ENCODE measurements around the gene OBSCN.

Gene OBSCN

GRCh38 chr1:228320394-228320793, 112.5 kb downstream of the OBSCN start:
- no peak for DNase-seq (ENCODE audit: low read depth)

DNA sequence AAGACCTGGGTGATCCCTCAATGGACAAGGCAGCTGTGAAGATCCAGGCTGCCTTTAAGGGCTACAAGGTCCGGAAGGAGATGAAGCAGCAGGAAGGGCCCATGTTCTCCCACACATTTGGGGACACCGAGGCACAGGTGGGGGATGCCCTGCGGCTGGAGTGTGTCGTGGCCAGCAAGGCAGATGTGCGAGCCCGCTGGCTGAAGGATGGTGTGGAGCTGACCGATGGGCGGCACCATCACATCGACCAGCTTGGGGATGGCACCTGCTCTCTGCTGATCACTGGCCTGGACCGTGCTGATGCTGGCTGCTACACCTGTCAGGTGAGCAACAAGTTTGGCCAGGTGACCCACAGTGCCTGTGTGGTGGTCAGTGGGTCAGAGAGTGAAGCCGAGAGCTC, 113.6 kb downstream of the OBSCN start:
- DNase-seq (ENCODE audit: low read depth): no peak

GRCh38 chr1:228321895-228322294, 114.1 kb downstream of the OBSCN start:
- DNase-seq (ENCODE audit: low read depth): no peak

DNA sequence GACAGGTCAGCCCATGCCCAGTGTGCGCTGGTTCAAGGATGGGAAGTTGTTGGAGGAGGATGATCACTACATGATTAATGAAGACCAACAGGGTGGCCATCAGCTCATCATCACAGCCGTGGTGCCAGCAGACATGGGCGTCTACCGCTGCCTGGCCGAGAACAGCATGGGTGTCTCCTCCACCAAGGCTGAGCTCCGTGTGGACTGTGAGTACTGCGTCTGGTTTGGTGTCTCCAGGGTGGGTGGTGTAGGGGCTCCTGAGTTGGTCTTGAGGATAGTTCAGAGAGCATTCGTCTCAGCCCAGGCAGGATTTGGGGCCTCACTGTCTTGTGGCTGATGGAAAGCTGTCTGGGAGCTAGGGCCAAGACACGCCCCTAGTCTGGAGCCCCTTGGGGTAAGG, 115.6 kb downstream of the OBSCN start:
- DNase-seq (ENCODE audit: low read depth): no peak

GRCh38 chr1:228325267-228325666, 117.4 kb downstream of the OBSCN start:
- no peak for DNase-seq (ENCODE audit: low read depth)

DNA sequence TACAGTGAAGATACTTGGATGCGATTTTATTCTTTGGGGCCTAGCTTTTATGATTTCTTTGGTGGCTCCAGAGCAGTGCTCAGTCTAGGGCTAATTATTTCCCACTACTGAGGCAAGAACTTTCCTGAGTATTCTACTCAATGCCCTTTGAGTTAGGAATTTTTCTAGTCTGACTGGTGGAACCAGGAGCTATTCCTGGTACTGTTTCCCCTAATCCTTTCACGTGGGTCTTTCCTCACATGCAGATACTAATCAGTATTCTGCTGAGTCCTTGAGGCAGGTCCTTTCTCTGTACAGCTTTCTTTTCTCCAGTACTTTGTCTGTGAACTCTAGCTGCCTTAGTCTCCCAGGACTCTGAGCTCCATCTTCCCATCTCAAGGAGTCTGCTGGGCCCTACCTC, 122.0 kb downstream of the OBSCN start:
- no peak for DNase-seq (ENCODE audit: low read depth)

DNA sequence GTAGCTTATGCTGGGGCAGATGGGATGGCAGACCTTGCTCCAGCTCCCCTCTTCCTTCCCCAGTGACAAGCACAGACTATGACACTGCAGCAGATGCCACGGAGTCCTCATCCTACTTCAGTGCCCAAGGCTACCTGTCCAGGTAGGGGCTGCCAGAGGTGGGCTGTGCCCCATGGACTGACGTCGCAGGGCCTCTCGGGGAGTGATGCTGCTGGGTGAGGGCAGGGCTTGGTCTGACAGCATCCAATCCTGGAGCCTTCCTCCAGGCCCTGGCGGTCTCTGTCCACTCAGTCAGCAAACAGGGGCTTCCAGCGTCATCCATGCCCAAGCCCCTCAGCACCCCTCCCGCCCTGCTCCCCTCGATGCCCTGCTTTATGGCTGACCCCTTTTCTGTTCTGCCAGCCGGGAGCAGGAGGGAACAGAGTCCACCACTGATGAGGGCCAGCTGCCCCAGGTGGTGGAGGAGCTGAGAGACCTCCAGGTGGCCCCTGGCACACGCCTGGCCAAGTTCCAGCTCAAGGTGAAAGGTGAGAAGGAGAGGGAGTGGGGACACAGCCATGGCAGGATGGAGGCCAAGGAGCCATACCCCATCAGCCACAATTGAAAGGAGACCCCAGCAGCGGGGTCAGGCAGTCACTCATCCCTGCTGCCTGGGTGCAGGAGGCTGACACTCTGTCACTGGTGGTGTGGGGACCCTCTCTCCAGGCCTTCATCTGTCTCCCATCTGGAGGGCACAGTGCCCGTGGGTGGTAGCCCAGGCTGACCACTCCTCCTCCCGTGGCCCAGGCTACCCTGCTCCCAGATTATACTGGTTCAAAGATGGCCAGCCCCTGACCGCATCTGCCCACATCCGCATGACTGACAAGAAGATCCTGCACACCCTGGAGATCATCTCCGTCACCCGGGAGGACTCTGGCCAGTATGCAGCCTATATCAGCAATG, 125.2 kb downstream of the OBSCN start:
- DNase-seq (ENCODE audit: low read depth): no peak

DNA sequence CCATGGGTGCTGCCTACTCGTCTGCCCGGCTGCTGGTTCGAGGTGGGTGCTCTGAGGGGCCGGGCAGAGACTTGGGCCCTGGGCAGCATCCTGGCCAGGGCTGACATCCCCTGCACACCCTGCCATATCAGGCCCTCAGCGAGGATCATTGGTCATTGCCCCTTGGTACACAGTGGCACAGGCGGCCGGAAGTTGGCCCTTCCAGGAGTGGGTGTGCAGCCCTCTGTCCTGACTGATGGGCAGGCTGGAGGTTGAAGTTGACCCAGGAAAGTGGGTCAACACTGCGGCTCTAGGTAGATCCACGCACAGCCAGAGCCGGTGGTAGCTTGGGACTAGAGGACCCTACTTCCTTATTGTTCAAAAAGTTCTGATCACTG, 125.9 kb downstream of the OBSCN start:
- no peak for DNase-seq (ENCODE audit: low read depth)

DNA sequence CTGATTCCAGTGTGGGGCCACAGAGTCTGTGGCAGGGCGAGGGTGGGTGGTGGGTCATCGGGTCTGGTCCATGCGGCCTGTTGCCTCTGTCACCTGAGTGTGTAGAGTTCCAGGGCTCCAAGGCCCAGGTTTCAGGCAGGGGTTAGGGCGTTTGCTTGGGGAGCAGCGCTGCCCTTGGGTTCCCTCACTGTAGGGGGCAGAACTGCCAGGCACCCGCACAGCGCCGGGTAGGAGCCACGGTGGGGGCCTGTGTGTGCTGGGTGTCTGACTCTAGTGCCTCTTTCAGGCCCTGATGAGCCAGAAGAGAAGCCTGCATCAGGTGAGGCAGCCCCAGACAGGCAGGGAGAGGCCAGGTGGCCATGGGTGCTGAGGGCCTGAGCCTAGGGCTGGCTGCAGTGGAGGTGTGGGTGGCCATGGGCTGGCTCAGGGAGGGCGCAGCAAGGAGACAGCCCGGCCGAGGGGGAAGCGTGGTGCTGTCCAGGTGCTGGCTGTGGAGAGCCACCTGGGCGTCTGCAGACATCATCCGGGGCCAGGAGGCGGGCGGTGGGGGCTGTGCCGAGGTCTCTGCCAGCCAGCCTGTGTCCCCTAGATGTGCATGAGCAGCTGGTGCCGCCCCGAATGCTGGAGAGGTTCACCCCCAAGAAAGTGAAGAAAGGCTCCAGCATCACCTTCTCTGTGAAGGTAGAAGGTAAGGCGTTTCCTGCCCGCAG, 126.5 kb downstream of the OBSCN start:
- DNase-seq (ENCODE audit: low read depth): no peak

DNA sequence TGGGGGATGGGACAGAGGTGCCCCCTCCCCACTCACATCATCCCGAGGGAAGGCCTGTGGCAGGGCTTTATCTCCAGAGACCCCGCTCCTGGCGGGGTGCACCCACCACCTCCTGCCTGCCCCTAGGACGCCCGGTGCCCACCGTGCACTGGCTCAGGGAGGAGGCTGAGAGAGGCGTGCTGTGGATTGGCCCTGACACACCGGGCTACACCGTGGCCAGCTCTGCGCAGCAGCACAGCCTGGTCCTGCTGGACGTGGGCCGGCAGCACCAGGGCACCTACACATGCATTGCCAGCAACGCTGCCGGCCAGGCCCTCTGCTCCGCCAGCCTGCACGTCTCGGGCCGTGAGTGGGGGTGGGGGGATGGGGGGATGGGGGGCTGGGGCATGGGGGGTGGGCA, 127.1 kb downstream of the OBSCN start:
- DNase-seq (ENCODE audit: low read depth): no peak

DNA sequence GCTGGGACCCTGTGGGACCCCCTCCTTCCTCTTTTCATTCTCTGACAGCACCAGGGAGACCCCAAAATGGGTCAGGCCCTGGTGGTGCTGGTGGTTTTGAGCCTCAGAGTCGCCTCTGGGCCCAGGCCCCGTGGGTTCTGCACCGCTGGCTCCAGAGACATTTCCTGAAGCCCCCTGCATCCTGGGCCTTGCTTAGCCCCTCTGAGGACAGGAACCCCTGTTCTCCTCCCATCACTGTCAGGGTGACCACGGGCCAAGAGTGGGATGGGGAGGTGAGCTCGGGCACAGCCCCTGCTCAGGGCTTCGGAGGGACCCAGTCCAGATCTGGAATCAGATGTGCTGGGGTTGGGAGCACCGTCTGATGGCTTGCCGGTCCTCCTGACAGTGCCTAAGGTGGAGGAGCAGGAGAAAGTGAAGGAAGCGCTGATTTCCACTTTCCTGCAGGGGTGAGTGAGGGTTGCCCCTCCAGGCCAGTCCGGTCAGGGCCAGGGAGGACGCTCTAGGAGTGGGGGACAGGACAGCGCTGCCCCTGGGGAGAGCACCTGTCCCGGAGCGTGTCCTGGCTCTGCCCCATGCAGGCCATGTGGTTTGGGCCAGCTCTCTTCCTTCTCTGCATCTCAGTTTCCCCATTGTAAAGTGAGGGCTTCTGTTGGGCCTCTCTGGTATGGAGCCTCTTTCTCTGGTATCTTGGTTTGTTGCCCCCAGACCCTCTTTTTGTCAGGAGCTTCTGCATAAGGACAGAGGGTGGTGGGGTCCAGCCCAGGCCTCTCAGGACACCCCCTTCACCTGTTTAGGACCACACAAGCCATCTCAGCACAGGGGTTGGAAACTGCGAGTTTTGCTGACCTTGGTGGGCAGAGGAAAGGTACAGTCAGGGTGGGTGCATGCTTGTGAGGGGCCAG, 127.8 kb downstream of the OBSCN start:
- DNase-seq (ENCODE audit: low read depth): no peak

GRCh38 chr1:228336308-228337030, 128.6 kb downstream of the OBSCN start:
- no peak for DNase-seq (ENCODE audit: low read depth)

DNA sequence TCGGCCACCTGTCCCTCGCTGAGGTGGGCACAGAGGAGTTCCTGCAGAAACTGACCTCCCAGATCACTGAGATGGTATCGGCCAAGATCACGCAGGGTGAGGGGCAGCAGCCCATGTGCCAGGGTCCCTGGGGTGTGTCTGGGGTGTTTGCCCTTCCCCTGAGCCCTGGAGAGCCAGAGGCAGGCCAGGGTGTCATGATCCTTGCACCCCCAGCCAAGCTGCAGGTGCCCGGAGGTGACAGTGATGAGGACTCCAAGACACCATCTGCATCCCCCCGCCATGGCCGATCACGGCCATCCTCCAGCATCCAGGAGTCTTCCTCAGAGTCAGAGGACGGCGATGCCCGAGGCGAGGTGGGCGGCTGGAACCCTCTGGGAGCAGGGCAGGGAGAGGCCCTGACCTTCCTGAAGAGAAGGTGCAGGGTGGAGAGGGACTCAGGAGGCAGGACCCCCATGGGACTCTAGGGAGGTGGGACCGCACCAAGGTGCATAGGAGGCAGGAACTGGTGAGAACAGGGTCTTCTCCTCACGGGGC, 129.3 kb downstream of the OBSCN start:
- no peak for DNase-seq (ENCODE audit: low read depth)

GRCh38 chr1:228337711-228338520, 130.1 kb downstream of the OBSCN start:
- no peak for DNase-seq (ENCODE audit: low read depth)

GRCh38 chr1:228338521-228339051, 130.7 kb downstream of the OBSCN start:
- no peak for DNase-seq (ENCODE audit: low read depth)

- DNase-seq (ENCODE audit: low read depth): no peak
Observed at GRCh38 chr1:228339059-228339704, 131.3 kb downstream of the OBSCN start.

DNA sequence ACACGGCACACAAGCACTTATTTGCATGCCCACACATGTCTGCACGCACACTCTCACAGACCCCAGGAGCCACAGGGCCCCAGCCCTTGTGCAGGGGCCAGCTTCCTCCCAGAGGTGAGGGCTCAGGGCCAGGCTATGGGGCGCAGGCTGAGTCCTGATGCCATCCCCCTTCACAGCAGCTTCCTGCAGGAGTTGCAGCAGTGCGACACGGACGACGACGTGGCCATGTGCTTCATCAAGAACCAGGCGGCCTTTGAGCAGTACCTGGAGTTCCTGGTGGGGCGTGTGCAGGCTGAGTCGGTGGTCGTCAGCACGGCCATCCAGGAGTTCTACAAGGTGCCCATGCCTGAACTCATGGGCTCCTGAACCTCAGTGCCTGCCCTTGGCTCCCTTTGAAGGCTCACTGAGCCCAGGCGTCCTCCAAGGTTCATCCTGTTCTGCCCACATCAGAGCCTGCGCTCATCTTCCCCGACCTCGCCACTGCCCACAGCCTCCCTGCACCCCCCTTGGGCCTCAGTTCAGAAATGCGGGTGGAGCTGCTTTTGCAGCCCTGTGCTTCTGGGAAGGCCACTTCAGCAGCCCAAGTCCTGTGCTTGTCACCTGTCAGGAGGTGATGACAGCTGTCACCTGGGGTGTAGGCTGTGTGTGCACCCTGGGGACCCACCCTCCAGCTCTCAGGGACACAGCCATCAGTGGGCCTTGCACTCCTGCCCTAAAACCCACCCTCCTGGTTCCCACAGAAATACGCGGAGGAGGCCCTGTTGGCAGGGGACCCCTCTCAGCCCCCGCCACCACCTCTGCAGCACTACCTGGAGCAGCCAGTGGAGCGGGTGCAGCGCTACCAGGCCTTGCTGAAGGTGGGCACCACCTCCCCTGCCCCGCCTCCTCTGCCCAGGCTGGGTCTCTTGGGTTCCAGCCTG, 132.2 kb downstream of the OBSCN start:
- DNase-seq (ENCODE audit: low read depth): no peak

DNA sequence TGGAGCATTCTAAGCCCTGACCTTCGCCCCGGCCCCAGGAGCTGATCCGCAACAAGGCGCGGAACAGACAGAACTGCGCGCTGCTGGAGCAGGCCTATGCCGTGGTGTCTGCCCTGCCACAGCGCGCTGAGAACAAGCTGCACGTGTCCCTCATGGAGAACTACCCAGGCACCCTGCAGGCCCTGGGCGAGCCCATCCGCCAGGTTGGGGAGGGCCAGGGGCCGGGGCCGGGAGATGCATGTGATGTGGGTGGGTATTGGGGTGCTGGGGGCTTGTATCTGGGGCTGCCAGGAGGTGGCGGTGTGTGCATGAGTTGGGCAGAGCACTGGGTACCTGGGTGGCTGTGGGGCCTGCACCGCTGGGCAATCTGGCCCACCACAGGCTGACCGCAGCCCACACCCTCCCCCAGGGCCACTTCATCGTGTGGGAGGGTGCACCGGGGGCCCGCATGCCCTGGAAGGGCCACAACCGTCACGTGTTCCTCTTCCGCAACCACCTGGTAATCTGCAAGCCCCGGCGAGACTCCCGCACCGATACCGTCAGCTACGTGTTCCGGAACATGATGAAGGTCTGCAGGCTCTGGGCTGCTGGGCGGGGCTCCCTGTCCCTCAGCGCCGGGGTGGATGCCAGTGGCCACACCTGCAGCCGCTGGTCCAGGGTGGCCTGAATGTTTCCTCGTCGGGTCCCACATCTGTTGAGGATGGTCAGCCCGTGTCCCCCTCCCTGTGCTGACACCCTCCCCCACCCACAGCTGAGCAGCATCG, 133.0 kb downstream of the OBSCN start:
- no peak for DNase-seq (ENCODE audit: low read depth)

Measured in stimulated activated CD8-positive, alpha-beta memory T cell treated with anti-CD3 and anti-CD28 coated beads, Interleukin-12 subunit alpha, Interleukin-12 subunit beta, amount 100 ng/mL, for 4 hours (primary cell).